HEK293T (cell line): ENCODE measurements around the gene RSPH6A.

Experiments
- ARNT ChIP-seq: fragments of 450-650 bp; IDR thresholded peaks from 2 replicates; pipeline ENCODE4 v1.6.1; 2017; ENCODE audit warnings: mild to moderate bottlenecking
- BHLHE40 ChIP-seq: fragments of 450-650 bp; IDR thresholded peaks from 2 replicates; pipeline ENCODE4 v1.6.1; 2016; ENCODE audit warnings: mild to moderate bottlenecking, moderate library complexity, borderline replicate concordance
- CTBP1 ChIP-seq: fragments of 450-650 bp; IDR thresholded peaks from 2 replicates; pipeline ENCODE4 v1.6.1; 2016; ENCODE audit warnings: borderline replicate concordance
- FOXK2 ChIP-seq: fragments of 450-650 bp; IDR thresholded peaks from 2 replicates; pipeline ENCODE4 v1.6.1; 2016; ENCODE audit warnings: mild to moderate bottlenecking
- FOXM1 ChIP-seq: fragments of 450-650 bp; IDR thresholded peaks from 2 replicates; pipeline ENCODE4 v1.6.1; 2017; ENCODE audit warnings: mild to moderate bottlenecking, borderline replicate concordance
- HDGF ChIP-seq: fragments of 450-650 bp; IDR thresholded peaks from 2 replicates; pipeline ENCODE4 v1.6.1; 2017; ENCODE audit warnings: antibody characterized with exemption, borderline replicate concordance
- L3MBTL2 ChIP-seq: fragments of 450-650 bp; conservative IDR thresholded peaks from 2 replicates; pipeline ENCODE4 v1.6.1; 2016; ENCODE audit warnings: mild to moderate bottlenecking
- SP1 ChIP-seq: fragments of 450-650 bp; IDR thresholded peaks from 2 replicates; pipeline ENCODE4 v1.6.1; 2017
- SUZ12 ChIP-seq: fragments of 450-650 bp; IDR thresholded peaks from 2 replicates; pipeline ENCODE4 v1.6.1; 2016; ENCODE audit warnings: mild to moderate bottlenecking
- TARDBP ChIP-seq: fragments of 450-650 bp; IDR thresholded peaks from 2 replicates; pipeline ENCODE4 v1.6.1; 2016
- TF ChIP-seq, protein P1 (sequence below): fragments of 450-650 bp; IDR thresholded peaks from 2 replicates; pipeline ENCODE4 v1.6.1; 2016

- TF ChIP-seq ARNT (no peak), FOXM1 (no peak), FOXK2 (no peak), SUZ12 (no peak), CTBP1 (no peak), SP1 (no peak), L3MBTL2 (no peak), TARDBP (no peak), BHLHE40 (no peak), HDGF (no peak)
- TF ChIP-seq, protein P1, sequence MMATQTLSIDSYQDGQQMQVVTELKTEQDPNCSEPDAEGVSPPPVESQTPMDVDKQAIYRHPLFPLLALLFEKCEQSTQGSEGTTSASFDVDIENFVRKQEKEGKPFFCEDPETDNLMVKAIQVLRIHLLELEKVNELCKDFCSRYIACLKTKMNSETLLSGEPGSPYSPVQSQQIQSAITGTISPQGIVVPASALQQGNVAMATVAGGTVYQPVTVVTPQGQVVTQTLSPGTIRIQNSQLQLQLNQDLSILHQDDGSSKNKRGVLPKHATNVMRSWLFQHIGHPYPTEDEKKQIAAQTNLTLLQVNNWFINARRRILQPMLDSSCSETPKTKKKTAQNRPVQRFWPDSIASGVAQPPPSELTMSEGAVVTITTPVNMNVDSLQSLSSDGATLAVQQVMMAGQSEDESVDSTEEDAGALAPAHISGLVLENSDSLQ, result no peak
Observed at GRCh38 chr19:45790942-45791341, 24.2 kb downstream of the RSPH6A start.
